Measurements from ENCODE around the gene CD160. TPM values are rescaled to one million over a fixed set of nuclear protein-coding genes. Genes with fewer than 3 reads are reported as not detected.
"Not testable (repeated sequence)": the region's sequence is repeated elsewhere in the genome, so short reads cannot be mapped to it uniquely, and the experiment has no call there.

CD160 gene
- total and polyA plus RNA-seq, 2 of the 4 experiments (the other 2 are of a cell fraction), result not detected

- H2AK5ac ChIP-seq (ENCODE audit: low read depth, low read length); H3K4me2 ChIP-seq (ENCODE audit: low read depth, low read length); H3K14ac ChIP-seq (replicated peaks; ENCODE audit: low read depth, low read length); H4K5ac ChIP-seq (ENCODE audit: low read depth, low read length); DNase-seq; POLR2A ChIA-PET (ENCODE audit: unreplicated experiment); H3K27ac ChIP-seq (ENCODE audit: insufficient read depth, low read length); BruUV-seq (replicated peaks); H2BK5ac ChIP-seq (ENCODE audit: low read depth, low read length, poor library complexity, severe bottlenecking); H3K36me3 ChIP-seq (ENCODE audit: control insufficient read depth, insufficient read depth, low read length); H3K4me1 ChIP-seq (ENCODE audit: control insufficient read depth, insufficient read depth, low read length); intact Hi-C loops (cut with micrococcal nuclease); dilution Hi-C loops (cut with HindIII; ENCODE audit: low sequenced_read_pairs, unreplicated experiment); H2BK15ac ChIP-seq (ENCODE audit: low read depth, low read length); H4K91ac ChIP-seq (ENCODE audit: insufficient read depth, low read depth, low read length); H4K8ac ChIP-seq (ENCODE audit: low read depth in 2 of 2, low read length in 2 of 2); H2BK20ac ChIP-seq (ENCODE audit: low read depth, low read length); H3K9me3 ChIP-seq (ENCODE audit: control insufficient read depth, insufficient read depth, low read length); H3K56ac ChIP-seq (ENCODE audit: extremely low read depth, insufficient read depth, low read length); CTCF ChIA-PET; in situ Hi-C loops (cut with MboI; ENCODE audit: low sequenced_read_pairs); H3K4ac ChIP-seq (ENCODE audit: low read depth, low read length); H3K27me3 ChIP-seq (ENCODE audit: control insufficient read depth, insufficient read depth, low read length); H2AK9ac ChIP-seq (replicated peaks; ENCODE audit: low read depth, low read length, poor library complexity); H4K20me1 ChIP-seq (ENCODE audit: insufficient read depth, low read length); H3K4me3 ChIP-seq (ENCODE audit: insufficient read depth, low read depth, low read length); H2AFZ ChIP-seq (replicated peaks; ENCODE audit: low read length, poor library complexity); H3K23ac ChIP-seq (ENCODE audit: low read depth, low read length); ATAC-seq (ENCODE audit: low read depth); H3K79me1 ChIP-seq (ENCODE audit: low read depth in 1 of 2, low read length in 2 of 2); H2BK120ac ChIP-seq (ENCODE audit: low read depth, low read length); H3K18ac ChIP-seq (ENCODE audit: low read depth, low read length); H3K9me1 ChIP-seq (ENCODE audit: insufficient read depth, low read length); H3K9ac ChIP-seq (ENCODE audit: low read depth, low read length): not testable (repeated sequence)
- no CpG with 5 or more reads among the region's 3 CpGs for WGBS, 2 experiments (ENCODE audit: extremely low coverage in 2 of 2, insufficient read length in 1 of 2)
Observed at GRCh38 chr1:145670995-145671745, 48.1 kb upstream of the CD160 start.

- POLR2A ChIA-PET (ENCODE audit: unreplicated experiment); DNase-seq; H3K18ac ChIP-seq (ENCODE audit: low read depth, low read length); H4K20me1 ChIP-seq (ENCODE audit: insufficient read depth, low read length); H2AK5ac ChIP-seq (ENCODE audit: low read depth, low read length); H3K27me3 ChIP-seq (ENCODE audit: control insufficient read depth, insufficient read depth, low read length); BruUV-seq (replicated peaks); H4K5ac ChIP-seq (ENCODE audit: low read depth, low read length); dilution Hi-C loops (cut with HindIII; ENCODE audit: low sequenced_read_pairs, unreplicated experiment); H2AK9ac ChIP-seq (replicated peaks; ENCODE audit: low read depth, low read length, poor library complexity); H3K14ac ChIP-seq (replicated peaks; ENCODE audit: low read depth, low read length); H3K9ac ChIP-seq (ENCODE audit: low read depth, low read length); intact Hi-C loops (cut with micrococcal nuclease); H3K4ac ChIP-seq (ENCODE audit: low read depth, low read length); H3K9me3 ChIP-seq (ENCODE audit: control insufficient read depth, insufficient read depth, low read length); H3K9me1 ChIP-seq (ENCODE audit: insufficient read depth, low read length); H3K4me2 ChIP-seq (ENCODE audit: low read depth, low read length); H3K4me3 ChIP-seq (ENCODE audit: insufficient read depth, low read depth, low read length); H3K56ac ChIP-seq (ENCODE audit: extremely low read depth, insufficient read depth, low read length); H2BK20ac ChIP-seq (ENCODE audit: low read depth, low read length); ATAC-seq (ENCODE audit: low read depth); H3K79me1 ChIP-seq (ENCODE audit: low read depth in 1 of 2, low read length in 2 of 2); H2AFZ ChIP-seq (replicated peaks; ENCODE audit: low read length, poor library complexity); H2BK5ac ChIP-seq (ENCODE audit: low read depth, low read length, poor library complexity, severe bottlenecking); CTCF ChIA-PET; H3K27ac ChIP-seq (ENCODE audit: insufficient read depth, low read length); in situ Hi-C loops (cut with MboI; ENCODE audit: low sequenced_read_pairs); H4K91ac ChIP-seq (ENCODE audit: insufficient read depth, low read depth, low read length); H3K36me3 ChIP-seq (ENCODE audit: control insufficient read depth, insufficient read depth, low read length); H3K23ac ChIP-seq (ENCODE audit: low read depth, low read length); H2BK120ac ChIP-seq (ENCODE audit: low read depth, low read length); H3K4me1 ChIP-seq (ENCODE audit: control insufficient read depth, insufficient read depth, low read length); H2BK15ac ChIP-seq (ENCODE audit: low read depth, low read length); H4K8ac ChIP-seq (ENCODE audit: low read depth in 2 of 2, low read length in 2 of 2): not testable (repeated sequence)
- WGBS, 2 experiments (ENCODE audit: extremely low coverage in 2 of 2, insufficient read length in 1 of 2), result no CpG with 5 or more reads among the region's 1 CpG
Observed at GRCh38 chr1:145673217-145673616, 46.1 kb upstream of the CD160 start.
